Liver (tissue), 9 donors: ENCODE results near the gene RALGPS1. TPM values are rescaled to one million over a fixed set of nuclear protein-coding genes. Genes with fewer than 3 reads are reported as not detected.

Experiments
- DNase-seq: peaks from one replicate; pipeline ENCODE4 v3.0.0-alpha.2; 2017; ENCODE audit warnings: low spot score
- H3K27ac ChIP-seq, 2 donors: one replicate each; pipeline ENCODE4 v1.7.0; 2013; ENCODE audit warnings: inconsistent platforms in 2 of 2, low read length in 2 of 2, control low read depth in 1 of 2, low read depth in 1 of 2, mild to moderate bottlenecking in 1 of 2
- H3K27me3 ChIP-seq, 4 donors: one replicate each; pipeline versions ENCODE4 v1.6.1 to v1.7.0; 2013; ENCODE audit warnings: low read length in 3 of 4, inconsistent platforms in 1 of 4, mild to moderate bottlenecking in 1 of 4, moderate library complexity in 1 of 4; ENCODE audit not compliant: control insufficient read depth in 4 of 4, insufficient read depth in 4 of 4
- H3K36me3 ChIP-seq, 4 donors: one replicate each; pipeline versions ENCODE4 v1.6.1 to v1.7.0; 2013; ENCODE audit warnings: low read length in 3 of 4, mild to moderate bottlenecking in 3 of 4, low read depth in 1 of 4, moderate library complexity in 1 of 4; ENCODE audit not compliant: control insufficient read depth in 4 of 4, insufficient read depth in 3 of 4
- H3K4me1 ChIP-seq, 4 donors: one replicate each; pipeline versions ENCODE4 v1.6.1 to v1.7.0; 2013; ENCODE audit warnings: low read length in 3 of 4, mild to moderate bottlenecking in 3 of 4, moderate library complexity in 1 of 4; ENCODE audit not compliant: control insufficient read depth in 4 of 4, insufficient read depth in 4 of 4
- H3K4me3 ChIP-seq, 3 donors: one replicate each; pipeline versions ENCODE4 v1.6.1 to v1.7.0; 2013; ENCODE audit warnings: low read length in 3 of 3, control low read depth in 1 of 3, low read depth in 1 of 3, mild to moderate bottlenecking in 1 of 3
- H3K9ac ChIP-seq, 2 donors: one replicate each; pipeline ENCODE4 v1.7.0; 2013; ENCODE audit warnings: low read length in 2 of 2, mild to moderate bottlenecking in 2 of 2, moderate library complexity in 2 of 2, control low read depth in 1 of 2, low read depth in 1 of 2
- H3K9me3 ChIP-seq, 4 donors: one replicate each; pipeline versions ENCODE4 v1.6.1 to v1.7.0; 2013; ENCODE audit warnings: low read length in 3 of 4; ENCODE audit not compliant: control insufficient read depth in 4 of 4
- EGR1 ChIP-seq, 2 donors: IDR thresholded peaks; 2 replicates each; pipeline ENCODE4 v1.6.1; 2016 to 2018; ENCODE audit warnings: antibody characterized with exemption in 2 of 2, low read depth in 2 of 2
- FOXA1 ChIP-seq: IDR thresholded peaks from 2 replicates; pipeline ENCODE4 v1.6.1; 2016; ENCODE audit warnings: antibody characterized with exemption
- FOXA2 ChIP-seq: IDR thresholded peaks from 2 replicates; pipeline ENCODE4 v1.6.1; 2016; ENCODE audit warnings: antibody characterized with exemption
- GABPA ChIP-seq, 2 donors: IDR thresholded peaks in 1 of 2; conservative IDR thresholded peaks in 1 of 2; 2 replicates each; pipeline ENCODE4 v1.6.1; 2016; ENCODE audit warnings: antibody characterized with exemption in 2 of 2, mild to moderate bottlenecking in 1 of 2, moderate library complexity in 1 of 2
- HNF4A ChIP-seq, 2 donors: conservative IDR thresholded peaks; 2 replicates each; pipeline ENCODE4 v1.6.1; 2016; ENCODE audit warnings: antibody characterized with exemption in 2 of 2, mild to moderate bottlenecking in 2 of 2
- HNF4G ChIP-seq: IDR thresholded peaks from 2 replicates; pipeline ENCODE4 v1.6.1; 2016; ENCODE audit warnings: antibody characterized with exemption
- JUND ChIP-seq, 2 donors: IDR thresholded peaks; 2 replicates each; pipeline ENCODE4 v1.6.1; 2016; ENCODE audit warnings: antibody characterized with exemption in 2 of 2
- NR2F2 ChIP-seq: IDR thresholded peaks from 2 replicates; pipeline ENCODE4 v1.6.1; 2016; ENCODE audit warnings: antibody characterized with exemption
- RAD21 ChIP-seq, 2 donors: IDR thresholded peaks; 2 replicates each; pipeline ENCODE4 v1.6.1; 2016; ENCODE audit warnings: antibody characterized with exemption in 2 of 2, mild to moderate bottlenecking in 2 of 2
- REST ChIP-seq: IDR thresholded peaks from 2 replicates; pipeline ENCODE4 v1.6.1; 2016; ENCODE audit warnings: antibody characterized with exemption, mild to moderate bottlenecking
- RXRA ChIP-seq, 2 donors: IDR thresholded peaks; 2 replicates each; pipeline ENCODE4 v1.6.1; 2017 to 2018; ENCODE audit warnings: antibody characterized with exemption in 2 of 2, mild to moderate bottlenecking in 1 of 2
- SP1 ChIP-seq: IDR thresholded peaks from 2 replicates; pipeline ENCODE4 v1.6.1; 2018; ENCODE audit warnings: antibody characterized with exemption, mild to moderate bottlenecking
- TAF1 ChIP-seq: conservative IDR thresholded peaks from 2 replicates; pipeline ENCODE4 v1.6.1; 2016; ENCODE audit warnings: antibody characterized with exemption, mild to moderate bottlenecking
- YY1 ChIP-seq: IDR thresholded peaks from 2 replicates; pipeline ENCODE4 v1.6.1; 2016; ENCODE audit warnings: antibody characterized with exemption, mild to moderate bottlenecking
- ZBTB33 ChIP-seq: IDR thresholded peaks from 2 replicates; pipeline ENCODE4 v1.6.1; 2016; ENCODE audit warnings: antibody characterized with exemption
- WGBS: extraction: QIAGEN DNeasy Blood & Tissue Kit; methylation state at CpG from one replicate; pipeline ENCODE4 v1.1.7; 2013; 5-methylcytosine and 5-hydroxymethylcytosine counted together
- polyA plus RNA-seq, 2 donors: library from polyadenylated mRNA; stranded (reverse) in 1 of 2; unstranded in 1 of 2; fragments of 200-250 nt in 1 of 2; fragments of >200 nt in 1 of 2; fragmentation: Nextera tagmentation in 1 of 2; extraction: Ambion mirVana in 1 of 2; gene quantifications; one replicate each; pipeline versions ENCODE4 v1.2.1 to v1.2.3, GENCODE V29; 2013 to 2015
- total RNA-seq, 2 donors: library from RNA; depleted of rRNA; stranded (reverse); fragments of >200 nt; gene quantifications; one replicate each; pipeline ENCODE4 v1.2.3, GENCODE V29; 2014
- TF ChIP-seq, protein P1 (sequence below): IDR thresholded peaks from 2 replicates; pipeline ENCODE4 v1.6.1; 2016; ENCODE audit warnings: antibody characterized with exemption
- TF ChIP-seq, protein P2 (sequence below): fragments of 150-350 bp; IDR thresholded peaks from 2 replicates; pipeline ENCODE4 v1.5.1; 2017; ENCODE audit warnings: improper control_type of control experiment, low read depth, low read length; ENCODE audit not compliant: missing input control
- donor health status: healthy.
- donor health status: healthy.
- donor health status: healthy.
- donor health status: healthy.
- donor health status: healthy.

Gene RALGPS1
- total and polyA plus RNA-seq, 4 donors = 1.4 to 2.7 (median 2.0) TPM

GRCh38 chr9:126957687-126958053 lies 43.1 kb downstream of the RALGPS1 start:
- Histone ChIP-seq H3K9me3 (no peaks in the 10 kb centered on the region), H3K9ac (no peak overlapping the region), H3K4me1 (no peaks in the 10 kb centered on the region), H3K27me3 (no peaks in the 10 kb centered on the region), H3K36me3 (no peaks in the 10 kb centered on the region), H3K27ac (no peak overlapping the region), H3K4me3 (no peak overlapping the region)
- no peak for DNase-seq
- WGBS = 90% methylated on average over 3 of the region's 3 CpGs
- TF ChIP-seq TAF1 = no peak
- no peak for TF ChIP-seq HNF4G
- no peak for TF ChIP-seq FOXA1
- no peak for TF ChIP-seq SP1
- TF ChIP-seq JUND (IDR thresholded peaks at IDR 0.05) = no peak
- TF ChIP-seq HNF4A (conservative IDR thresholded peaks at IDR 0.05) = no peak
- TF ChIP-seq, protein P1, sequence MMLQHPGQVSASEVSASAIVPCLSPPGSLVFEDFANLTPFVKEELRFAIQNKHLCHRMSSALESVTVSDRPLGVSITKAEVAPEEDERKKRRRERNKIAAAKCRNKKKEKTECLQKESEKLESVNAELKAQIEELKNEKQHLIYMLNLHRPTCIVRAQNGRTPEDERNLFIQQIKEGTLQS = no peak
- TF ChIP-seq, protein P2, sequence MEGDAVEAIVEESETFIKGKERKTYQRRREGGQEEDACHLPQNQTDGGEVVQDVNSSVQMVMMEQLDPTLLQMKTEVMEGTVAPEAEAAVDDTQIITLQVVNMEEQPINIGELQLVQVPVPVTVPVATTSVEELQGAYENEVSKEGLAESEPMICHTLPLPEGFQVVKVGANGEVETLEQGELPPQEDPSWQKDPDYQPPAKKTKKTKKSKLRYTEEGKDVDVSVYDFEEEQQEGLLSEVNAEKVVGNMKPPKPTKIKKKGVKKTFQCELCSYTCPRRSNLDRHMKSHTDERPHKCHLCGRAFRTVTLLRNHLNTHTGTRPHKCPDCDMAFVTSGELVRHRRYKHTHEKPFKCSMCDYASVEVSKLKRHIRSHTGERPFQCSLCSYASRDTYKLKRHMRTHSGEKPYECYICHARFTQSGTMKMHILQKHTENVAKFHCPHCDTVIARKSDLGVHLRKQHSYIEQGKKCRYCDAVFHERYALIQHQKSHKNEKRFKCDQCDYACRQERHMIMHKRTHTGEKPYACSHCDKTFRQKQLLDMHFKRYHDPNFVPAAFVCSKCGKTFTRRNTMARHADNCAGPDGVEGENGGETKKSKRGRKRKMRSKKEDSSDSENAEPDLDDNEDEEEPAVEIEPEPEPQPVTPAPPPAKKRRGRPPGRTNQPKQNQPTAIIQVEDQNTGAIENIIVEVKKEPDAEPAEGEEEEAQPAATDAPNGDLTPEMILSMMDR = no peak
- no peak for TF ChIP-seq FOXA2
- TF ChIP-seq EGR1 (IDR thresholded peaks at IDR 0.05; ENCODE audit: low read depth in 2 of 2) = no peak
- no peak for TF ChIP-seq REST
- no peak for TF ChIP-seq YY1
- TF ChIP-seq RAD21 (IDR thresholded peaks at IDR 0.05) = no peak
- no peak for TF ChIP-seq GABPA (IDR thresholded peaks at IDR 0.05 in 1 of 2, conservative IDR thresholded peaks at IDR 0.05 in 1 of 2)
- TF ChIP-seq RXRA (IDR thresholded peaks at IDR 0.05) = no peak
- TF ChIP-seq NR2F2 = no peak
- TF ChIP-seq ZBTB33 = no peak

- no peak overlapping the region for H3K27ac ChIP-seq
- no peaks in the 10 kb centered on the region for H3K36me3 ChIP-seq
- DNase-seq = no peak
- H3K4me1 ChIP-seq = no peaks in the 10 kb centered on the region
- H3K4me3 ChIP-seq = no peak overlapping the region
- H3K9ac ChIP-seq = no peak overlapping the region
- no peaks in the 10 kb centered on the region for H3K27me3 ChIP-seq
- TF ChIP-seq NR2F2 = no peak
- no peak for TF ChIP-seq YY1
- no peak for TF ChIP-seq FOXA2
- no peaks in the 10 kb centered on the region for H3K9me3 ChIP-seq
- 85% methylated on average over 3 of the region's 3 CpGs for WGBS
These were observed 44.8 kb downstream of the RALGPS1 start for GRCh38 chr9:126959336-126959735.
